MM.1S (cell line): ENCODE measurements around the gene ADRA1B.

Experiments used
- CTCF ChIP-seq: fragments of 300-600 bp; sonication (generic); IDR thresholded peaks from 2 replicates; pipeline ENCODE4 v1.5.1; 2016; ENCODE audit warnings: antibody characterized with exemption, low read length, mixed read lengths
- EZH2 ChIP-seq: fragments of 300-600 bp; sonication (generic); optimal IDR thresholded peaks from 2 replicates; pipeline ENCODE3; 2017; ENCODE audit warnings: low read depth, mild to moderate bottlenecking, antibody characterized with exemption, low read length, mixed read lengths
- EZH2phosphoT487 ChIP-seq: fragments of 300-600 bp; sonication (generic); IDR thresholded peaks from 2 replicates; pipeline ENCODE4 v1.6.1; 2018; ENCODE audit warnings: antibody characterized with exemption, low read length

GRCh38 chr5:159982421-159983173, 66.3 kb downstream of the ADRA1B start:
- TF ChIP-seq CTCF (no peak), EZH2 (no peak), EZH2phosphoT487 (no peak)
